Choroid plexus epithelial cell (primary cell): ENCODE data around the gene CENPC.
"Not testable (repeated sequence)": the region's sequence is repeated elsewhere in the genome, so short reads cannot be mapped to it uniquely, and the experiment has no call there.

Experiments
- DNase-seq: peaks from one replicate; pipeline ENCODE4 v3.0.0-alpha.2; 2010; ENCODE audit warnings: low read depth
- H3K4me3 ChIP-seq: 2 replicates; pipeline ENCODE4 v1.5.1; 2011; ENCODE audit warnings: low read depth, mild to moderate bottlenecking, control low read depth, low read length, moderate library complexity
- CTCF ChIP-seq: conservative IDR thresholded peaks from 2 replicates; pipeline ENCODE4 v1.5.1; 2011; ENCODE audit warnings: low read depth, mild to moderate bottlenecking, control low read depth, inconsistent platforms, low read length, moderate library complexity

The CENPC gene

GRCh38 chr4:67456577-67457196, 88.6 kb downstream of the CENPC start:
- no peak for TF ChIP-seq CTCF
- DNase-seq: no peak

GRCh38 chr4:67452846-67453205, 92.5 kb downstream of the CENPC start:
- H3K4me3 ChIP-seq, DNase-seq: not testable (repeated sequence)

More at GRCh38 chr4:67456577-67457196, 88.6 kb downstream of the CENPC start:
- no peak overlapping the region for H3K4me3 ChIP-seq

- no peak overlapping the region for H3K4me3 ChIP-seq
- no peak for DNase-seq
- no peak for TF ChIP-seq CTCF
Measured at GRCh38 chr4:67452100-67452845, 93.0 kb downstream of the CENPC start.

GRCh38 chr4:67451464-67451863, 93.8 kb downstream of the CENPC start:
- no peak for DNase-seq
- H3K4me3 ChIP-seq: no peak overlapping the region
- TF ChIP-seq CTCF: no peak

- no peak for DNase-seq
- TF ChIP-seq CTCF: no peak
- H3K4me3 ChIP-seq: no peak overlapping the region
Measured at GRCh38 chr4:67448621-67449020, 96.7 kb downstream of the CENPC start.

GRCh38 chr4:67447873-67448272, 97.4 kb downstream of the CENPC start:
- DNase-seq: no peak
- no peak for TF ChIP-seq CTCF
- H3K4me3 ChIP-seq: no peak overlapping the region

- no peak for TF ChIP-seq CTCF
- no peak overlapping the region for H3K4me3 ChIP-seq
- DNase-seq: no peak
Measured at GRCh38 chr4:67446811-67447210, 98.5 kb downstream of the CENPC start.

GRCh38 chr4:67445881-67446280, 99.4 kb downstream of the CENPC start:
- not testable (repeated sequence) for DNase-seq, H3K4me3 ChIP-seq
